ENCODE data around the gene PGA3. TPM values are rescaled to one million over a fixed set of nuclear protein-coding genes. Genes with fewer than 3 reads are reported as not detected.
"Not testable (repeated sequence)": the region's sequence is repeated elsewhere in the genome, so short reads cannot be mapped to it uniquely, and the experiment has no call there.

Gene PGA3
- total RNA-seq, 1 donor: not detected

- no peak for TF ChIP-seq CTCF (IDR thresholded peaks at IDR 0.05; ENCODE audit: extremely low read depth, low read depth, low read length)
- no peak overlapping the region for H3K27ac ChIP-seq (ENCODE audit: low read depth, low read length)
- H3K79me2 ChIP-seq (ENCODE audit: insufficient read depth, low read length): peaks cover 24% of the 10 kb centered on the region
- H3K4me2 ChIP-seq (ENCODE audit: insufficient read depth, low read length): no peak overlapping the region
- no peaks in the 10 kb centered on the region for H4K20me1 ChIP-seq (ENCODE audit: insufficient read depth, low read length)
- no peaks in the 10 kb centered on the region for H3K9me3 ChIP-seq (ENCODE audit: low read depth, low read length)
- H3K27me3 ChIP-seq (ENCODE audit: insufficient read depth, low read length): no peaks in the 10 kb centered on the region
- peaks cover 23% of the 10 kb centered on the region for H3K4me1 ChIP-seq (ENCODE audit: insufficient read depth, low read length)
- no peak overlapping the region for H3K4me3 ChIP-seq (ENCODE audit: insufficient read depth, low read length)
- DNase-seq (ENCODE audit: insufficient read length, low spot score, missing footprints): no peak
- no peaks in the 10 kb centered on the region for H3K36me3 ChIP-seq (ENCODE audit: insufficient read depth, low read length)
- H2AFZ ChIP-seq (ENCODE audit: low read length): no peak overlapping the region
These were observed 39.4 kb upstream of the PGA3 start for GRCh38 chr11:61163714-61164605.

- Histone ChIP-seq H3K27me3 (ENCODE audit: insufficient read depth, low read length) (no peaks in the 10 kb centered on the region), H3K36me3 (ENCODE audit: insufficient read depth, low read length) (no peaks in the 10 kb centered on the region), H3K79me2 (ENCODE audit: insufficient read depth, low read length) (peaks cover 23% of the 10 kb centered on the region), H3K4me1 (ENCODE audit: insufficient read depth, low read length) (peaks cover 17% of the 10 kb centered on the region), H3K9me3 (ENCODE audit: low read depth, low read length) (no peaks in the 10 kb centered on the region), H3K4me3 (ENCODE audit: insufficient read depth, low read length) (no peak overlapping the region), H2AFZ (ENCODE audit: low read length) (no peak overlapping the region), H3K27ac (ENCODE audit: low read depth, low read length) (no peak overlapping the region), H3K4me2 (ENCODE audit: insufficient read depth, low read length) (no peak overlapping the region), H4K20me1 (ENCODE audit: insufficient read depth, low read length) (no peaks in the 10 kb centered on the region)
- DNase-seq (ENCODE audit: insufficient read length, low spot score, missing footprints): no peak
- TF ChIP-seq CTCF (IDR thresholded peaks at IDR 0.05; ENCODE audit: extremely low read depth, low read depth, low read length): no peak
These were observed 38.5 kb upstream of the PGA3 start for GRCh38 chr11:61164606-61165424.

GRCh38 chr11:61165785-61166184, 37.5 kb upstream of the PGA3 start:
- H3K27ac ChIP-seq (ENCODE audit: low read depth, low read length); H3K4me2 ChIP-seq (ENCODE audit: insufficient read depth, low read length); H3K4me1 ChIP-seq (ENCODE audit: insufficient read depth, low read length); H2AFZ ChIP-seq (ENCODE audit: low read length); H3K9me3 ChIP-seq (ENCODE audit: low read depth, low read length); H3K27me3 ChIP-seq (ENCODE audit: insufficient read depth, low read length); H4K20me1 ChIP-seq (ENCODE audit: insufficient read depth, low read length); H3K4me3 ChIP-seq (ENCODE audit: insufficient read depth, low read length); H3K36me3 ChIP-seq (ENCODE audit: insufficient read depth, low read length); DNase-seq (ENCODE audit: insufficient read length, low spot score, missing footprints): not testable (repeated sequence)
- H3K79me2 ChIP-seq (ENCODE audit: insufficient read depth, low read length): peaks cover 14% of the 10 kb centered on the region

GRCh38 chr11:61166331-61166730, 37.0 kb upstream of the PGA3 start:
- not testable (repeated sequence) for H3K36me3 ChIP-seq (ENCODE audit: insufficient read depth, low read length); H3K4me3 ChIP-seq (ENCODE audit: insufficient read depth, low read length); DNase-seq (ENCODE audit: insufficient read length, low spot score, missing footprints); H4K20me1 ChIP-seq (ENCODE audit: insufficient read depth, low read length); H3K9me3 ChIP-seq (ENCODE audit: low read depth, low read length); H3K79me2 ChIP-seq (ENCODE audit: insufficient read depth, low read length); H3K27me3 ChIP-seq (ENCODE audit: insufficient read depth, low read length); H3K4me2 ChIP-seq (ENCODE audit: insufficient read depth, low read length); H3K4me1 ChIP-seq (ENCODE audit: insufficient read depth, low read length); H3K27ac ChIP-seq (ENCODE audit: low read depth, low read length); H2AFZ ChIP-seq (ENCODE audit: low read length)
